ENCODE measurements around the gene DLK1. TPM values are rescaled to one million over a fixed set of nuclear protein-coding genes. Genes with fewer than 3 reads are reported as not detected.

DLK1 gene
- total RNA-seq, 2 donors from 2014 or later = 26.2 to 33.0 TPM

- Histone ChIP-seq H3K9me3 (no peaks in the 10 kb centered on the region), H3K4me3 (no peak overlapping the region), H3K36me3 (replicated peaks in 1 of 2; ENCODE audit: insufficient read depth in 1 of 2, low read depth in 2 of 2) (no peaks in the 10 kb centered on the region), H3K4me1 (peaks cover 13% of the 10 kb centered on the region), H3K27me3 (no peaks in the 10 kb centered on the region), H3K27ac (peak overlapping the region in 1 of 4 donors; percentile 61)
- DNase-seq (no peak), ATAC-seq (no peak)
- intact Hi-C loops (cut with DNase I) = no loop called here
- TF ChIP-seq POLR2A (IDR thresholded peaks at IDR 0.05) (no peak), CTCF (IDR thresholded peaks at IDR 0.05) (no peak)
- 92 to 93% methylated on average over 6 of the region's 6 CpGs for WGBS, 2 donors
Observed at GRCh38 chr14:100679153-100679552, 47.5 kb upstream of the DLK1 start.

- peak; percentile 41 for ATAC-seq
- H3K4me1 ChIP-seq = peaks cover 13% of the 10 kb centered on the region
- H3K36me3 ChIP-seq (replicated peaks in 1 of 2; ENCODE audit: insufficient read depth in 1 of 2, low read depth in 2 of 2) = no peaks in the 10 kb centered on the region
- TF ChIP-seq CTCF (IDR thresholded peaks at IDR 0.05) = no peak
- TF ChIP-seq POLR2A (IDR thresholded peaks at IDR 0.05) = no peak
- peak in 3 of 4 donors; percentile 32 to 56 (median 42) for DNase-seq
- H3K27ac ChIP-seq = peak overlapping the region in 1 of 4 donors; percentile 61
- WGBS, 2 donors = 71 to 86% methylated on average over 9 to 16 of the region's 16 CpGs
- no peaks in the 10 kb centered on the region for H3K27me3 ChIP-seq
- no peak overlapping the region for H3K4me3 ChIP-seq
- H3K9me3 ChIP-seq = no peaks in the 10 kb centered on the region
- intact Hi-C loops (cut with DNase I) = no loop called here
Observed at GRCh38 chr14:100679707-100680438, 46.8 kb upstream of the DLK1 start.

GRCh38 chr14:100680439-100681051 is 46.1 kb upstream of the DLK1 start:
- WGBS, 2 donors = 59 to 67% methylated on average over 7 to 20 of the region's 23 CpGs
- Histone ChIP-seq H3K27me3 (no peaks in the 10 kb centered on the region), H3K9me3 (no peaks in the 10 kb centered on the region), H3K27ac (peak overlapping the region in 1 of 4 donors; percentile 61), H3K4me1 (peaks cover 13% of the 10 kb centered on the region), H3K36me3 (replicated peaks in 1 of 2; ENCODE audit: insufficient read depth in 1 of 2, low read depth in 2 of 2) (no peaks in the 10 kb centered on the region), H3K4me3 (no peak overlapping the region)
- ATAC-seq (peak; percentile 25), DNase-seq (no peak)
- intact Hi-C loops (cut with DNase I) = no loop called here
- TF ChIP-seq POLR2A (IDR thresholded peaks at IDR 0.05) (no peak), CTCF (IDR thresholded peaks at IDR 0.05) (no peak)

GRCh38 chr14:100681111-100681510 is 45.6 kb upstream of the DLK1 start:
- H3K27ac ChIP-seq = no peak overlapping the region
- DNase-seq = no peak
- no peaks in the 10 kb centered on the region for H3K9me3 ChIP-seq
- intact Hi-C loops (cut with DNase I) = no loop called here
- no peak for TF ChIP-seq POLR2A (IDR thresholded peaks at IDR 0.05)
- TF ChIP-seq CTCF (IDR thresholded peaks at IDR 0.05) = no peak
- 74 to 78% methylated on average over 13 of the region's 13 CpGs for WGBS, 2 donors
- H3K36me3 ChIP-seq (replicated peaks in 1 of 2; ENCODE audit: insufficient read depth in 1 of 2, low read depth in 2 of 2) = no peaks in the 10 kb centered on the region
- H3K4me3 ChIP-seq = no peak overlapping the region
- no peaks in the 10 kb centered on the region for H3K27me3 ChIP-seq
- ATAC-seq = no peak
- H3K4me1 ChIP-seq = peaks cover 13% of the 10 kb centered on the region

Measured in body of pancreas (tissue), 4 donors.